EL (cell line): ENCODE results near the gene BTG2.
"Not testable (repeated sequence)": the region's sequence is repeated elsewhere in the genome, so short reads cannot be mapped to it uniquely, and the experiment has no call there.

Experiments
- DNase-seq: peaks from one replicate; pipeline ENCODE4 v3.0.0-alpha.2; 2016

The BTG2 gene

GRCh38 chr1:203296460-203297073, 8.8 kb upstream of the BTG2 start:
- peak; percentile 24 for DNase-seq

DNA sequence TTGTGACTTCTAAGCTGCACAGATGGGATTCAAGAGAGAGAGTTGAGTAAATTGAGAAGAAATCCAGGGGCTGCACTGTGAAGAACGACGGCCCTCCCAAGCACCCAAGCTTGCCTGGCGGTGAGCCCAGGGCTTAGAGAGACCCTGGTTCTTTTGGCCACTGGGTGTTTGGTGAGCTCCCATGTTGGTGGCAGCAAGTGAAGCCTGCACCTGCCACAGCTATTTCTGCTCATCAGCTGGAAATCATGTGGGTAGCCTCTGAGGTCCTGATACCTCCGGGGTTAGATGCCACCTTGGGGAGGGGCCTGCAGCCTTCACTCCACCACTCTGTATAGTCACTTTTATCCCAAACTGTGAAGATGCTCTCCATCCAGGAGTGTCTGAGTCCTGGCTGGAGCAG, 6.2 kb upstream of the BTG2 start:
- DNase-seq: no peak

DNA sequence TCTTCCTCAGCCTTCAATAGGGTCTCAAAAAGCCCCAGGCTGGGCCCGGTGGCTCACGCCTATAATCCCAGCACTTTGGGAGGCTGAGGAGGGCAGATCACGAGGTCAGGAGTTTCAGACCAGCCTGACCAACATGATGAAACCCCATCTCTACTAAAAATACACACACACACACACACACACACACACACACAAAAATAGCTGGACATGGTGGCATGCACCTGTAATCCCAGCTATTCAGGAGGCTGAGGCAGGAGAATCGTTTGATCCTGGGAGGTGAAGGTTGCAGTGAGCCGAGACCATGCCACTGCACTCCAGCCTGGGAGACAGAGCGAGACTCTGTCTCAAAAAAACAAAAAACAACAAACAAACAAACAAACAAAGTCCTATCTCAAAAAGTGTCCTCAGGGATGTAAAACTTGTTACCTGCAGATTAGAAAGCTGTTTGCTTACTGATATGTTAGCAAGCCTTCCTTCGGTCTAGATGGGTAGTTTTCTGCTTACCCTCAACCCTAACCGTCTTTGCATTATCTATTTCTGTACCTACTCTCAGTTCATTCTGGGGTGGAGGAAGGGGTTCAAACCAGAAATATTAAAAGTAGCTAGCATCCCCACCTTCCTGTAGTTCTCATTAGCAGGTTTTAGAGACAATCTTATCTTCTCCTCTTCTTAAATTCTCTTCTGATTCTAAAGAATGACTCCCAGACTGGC, 5.4 kb upstream of the BTG2 start:
- not testable (repeated sequence) for DNase-seq

- DNase-seq: no peak
These were observed 4.6 kb upstream of the BTG2 start for GRCh38 chr1:203300441-203301330.

DNA sequence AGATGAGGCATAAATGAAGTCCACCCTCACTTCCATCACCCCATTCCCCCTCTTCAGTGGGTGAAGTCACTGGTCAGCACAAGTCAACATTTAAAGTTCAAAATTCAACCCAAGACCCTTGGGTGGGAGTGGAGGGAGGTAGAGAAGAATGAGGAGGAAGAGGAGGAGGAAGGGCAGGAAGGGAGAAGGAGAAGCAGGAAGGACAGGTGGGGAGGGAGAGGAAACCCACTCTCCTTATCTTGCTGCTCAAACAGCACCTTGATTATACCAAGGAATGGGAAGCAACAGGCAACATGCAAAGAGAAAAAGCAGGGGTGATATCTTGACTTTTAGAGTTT, 4.0 kb upstream of the BTG2 start:
- DNase-seq: no peak

- no peak for DNase-seq
These were observed 2.9 kb upstream of the BTG2 start for GRCh38 chr1:203302456-203302855.

DNA sequence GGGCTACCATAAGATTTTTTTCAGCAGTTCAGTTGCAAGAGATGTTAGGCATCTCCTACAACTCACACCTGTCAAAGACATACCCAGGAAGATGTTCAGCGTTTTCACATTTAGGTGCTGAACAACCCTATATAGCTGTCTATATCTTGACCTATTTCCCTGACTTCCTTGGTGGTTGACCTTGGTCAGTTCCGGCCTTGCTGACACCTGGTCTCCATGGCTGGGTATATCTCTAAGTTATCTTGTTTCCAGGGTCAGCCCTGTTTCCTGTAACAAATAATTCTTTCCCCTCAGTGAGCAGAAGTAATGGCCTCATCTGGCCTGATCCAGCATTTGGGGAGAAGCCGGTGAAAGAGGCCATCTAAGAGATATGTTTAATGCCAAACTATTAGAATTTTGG, 2.4 kb upstream of the BTG2 start:
- no peak for DNase-seq

DNA sequence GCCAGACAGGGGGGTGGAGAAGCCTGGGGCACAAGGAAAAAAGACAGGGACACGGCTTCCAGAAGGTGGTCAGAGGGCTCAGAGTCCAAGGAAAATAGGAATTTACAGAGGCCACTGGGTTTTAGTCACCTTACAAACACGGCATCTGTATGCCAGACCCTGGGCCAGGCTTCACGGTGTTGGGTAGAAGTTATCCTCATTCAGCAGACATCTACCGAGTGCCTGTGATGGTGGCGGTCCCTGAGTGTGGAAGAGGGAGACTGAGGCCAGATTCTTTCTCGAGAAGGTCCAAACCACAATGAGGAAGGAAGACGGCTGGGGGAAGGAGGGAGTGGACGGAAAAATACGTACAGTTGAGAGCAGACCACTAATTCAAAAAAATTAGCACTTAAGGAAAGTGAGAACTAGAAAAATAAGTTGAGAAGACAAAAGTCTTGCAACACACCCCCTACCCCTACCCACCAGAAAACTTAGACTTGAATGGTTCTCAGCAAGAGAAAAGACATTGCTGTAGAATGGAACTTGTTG, 864 bp upstream of the BTG2 start:
- no peak for DNase-seq

- DNase-seq: no peak
These were observed 430 bp downstream of the BTG2 start for GRCh38 chr1:203305809-203306088.

DNA sequence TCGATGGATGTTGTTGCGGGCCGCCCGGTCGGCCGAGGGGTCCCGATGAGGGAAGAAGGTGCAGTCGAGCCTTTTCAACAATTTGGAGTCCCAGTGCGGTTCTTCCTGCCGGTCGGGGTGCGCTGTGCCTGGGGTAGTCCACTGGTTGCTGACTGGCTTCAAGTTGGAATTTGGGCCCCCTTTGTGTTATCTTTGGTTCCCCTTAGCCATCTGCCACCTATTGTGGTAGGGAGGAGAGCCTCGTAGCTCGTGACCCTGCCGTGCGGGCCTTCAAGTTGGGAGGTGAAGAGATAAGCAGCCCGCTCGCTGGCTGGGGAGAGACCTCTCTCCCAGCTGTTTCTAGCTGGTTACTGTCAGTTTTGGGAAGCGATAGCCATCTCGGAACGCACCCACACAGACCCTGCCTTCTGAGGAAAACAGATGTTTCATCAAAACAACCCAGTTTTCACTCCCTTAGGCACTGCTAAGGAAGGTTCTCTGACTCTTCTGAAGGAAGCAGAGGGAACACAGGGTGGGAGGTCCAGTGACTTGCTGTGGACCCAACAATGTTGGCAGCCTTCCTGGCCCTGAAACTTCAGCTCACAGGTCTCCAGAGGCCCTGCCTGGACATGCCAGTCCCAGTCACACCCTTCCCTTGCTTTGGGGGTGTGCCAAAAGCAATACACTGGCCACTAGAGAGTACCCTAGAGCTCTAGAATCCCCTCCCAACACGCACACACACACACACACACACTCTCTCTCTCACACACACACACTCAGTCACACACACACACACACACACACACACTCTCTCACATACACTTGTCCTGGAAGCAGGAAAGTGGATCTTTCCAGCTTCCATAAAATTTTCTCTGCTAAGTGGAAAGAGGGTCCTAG, 1.0 kb downstream of the BTG2 start:
- peak; percentile 84 for DNase-seq

DNA sequence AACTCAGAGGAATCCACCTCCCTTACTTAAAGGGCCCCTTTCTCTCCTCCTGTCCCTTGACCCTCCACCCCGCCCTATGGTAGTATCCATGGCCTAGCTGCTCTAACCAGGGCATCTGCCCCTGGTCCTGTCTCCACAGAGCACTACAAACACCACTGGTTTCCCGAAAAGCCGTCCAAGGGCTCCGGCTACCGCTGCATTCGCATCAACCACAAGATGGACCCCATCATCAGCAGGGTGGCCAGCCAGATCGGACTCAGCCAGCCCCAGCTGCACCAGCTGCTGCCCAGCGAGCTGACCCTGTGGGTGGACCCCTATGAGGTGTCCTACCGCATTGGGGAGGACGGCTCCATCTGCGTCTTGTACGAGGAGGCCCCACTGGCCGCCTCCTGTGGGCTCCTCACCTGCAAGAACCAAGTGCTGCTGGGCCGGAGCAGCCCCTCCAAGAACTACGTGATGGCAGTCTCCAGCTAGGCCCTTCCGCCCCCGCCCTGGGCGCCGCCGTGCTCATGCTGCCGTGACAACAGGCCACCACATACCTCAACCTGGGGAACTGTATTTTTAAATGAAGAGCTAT, 1.7 kb downstream of the BTG2 start:
- no peak for DNase-seq

- DNase-seq: no peak
These were observed 2.4 kb downstream of the BTG2 start for GRCh38 chr1:203307641-203308126.

- DNase-seq: no peak
These were observed 3.1 kb downstream of the BTG2 start for GRCh38 chr1:203308328-203308922.

DNA sequence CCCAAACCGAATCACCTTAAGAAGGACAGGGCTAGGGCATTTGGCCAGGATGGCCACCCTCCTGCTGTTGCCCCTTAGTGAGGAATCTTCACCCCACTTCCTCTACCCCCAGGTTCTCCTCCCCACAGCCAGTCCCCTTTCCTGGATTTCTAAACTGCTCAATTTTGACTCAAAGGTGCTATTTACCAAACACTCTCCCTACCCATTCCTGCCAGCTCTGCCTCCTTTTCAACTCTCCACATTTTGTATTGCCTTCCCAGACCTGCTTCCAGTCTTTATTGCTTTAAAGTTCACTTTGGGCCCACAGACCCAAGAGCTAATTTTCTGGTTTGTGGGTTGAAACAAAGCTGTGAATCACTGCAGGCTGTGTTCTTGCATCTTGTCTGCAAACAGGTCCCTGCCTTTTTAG, 3.6 kb downstream of the BTG2 start:
- DNase-seq: no peak

GRCh38 chr1:203311368-203312301, 6.3 kb downstream of the BTG2 start:
- no peak for DNase-seq

DNA sequence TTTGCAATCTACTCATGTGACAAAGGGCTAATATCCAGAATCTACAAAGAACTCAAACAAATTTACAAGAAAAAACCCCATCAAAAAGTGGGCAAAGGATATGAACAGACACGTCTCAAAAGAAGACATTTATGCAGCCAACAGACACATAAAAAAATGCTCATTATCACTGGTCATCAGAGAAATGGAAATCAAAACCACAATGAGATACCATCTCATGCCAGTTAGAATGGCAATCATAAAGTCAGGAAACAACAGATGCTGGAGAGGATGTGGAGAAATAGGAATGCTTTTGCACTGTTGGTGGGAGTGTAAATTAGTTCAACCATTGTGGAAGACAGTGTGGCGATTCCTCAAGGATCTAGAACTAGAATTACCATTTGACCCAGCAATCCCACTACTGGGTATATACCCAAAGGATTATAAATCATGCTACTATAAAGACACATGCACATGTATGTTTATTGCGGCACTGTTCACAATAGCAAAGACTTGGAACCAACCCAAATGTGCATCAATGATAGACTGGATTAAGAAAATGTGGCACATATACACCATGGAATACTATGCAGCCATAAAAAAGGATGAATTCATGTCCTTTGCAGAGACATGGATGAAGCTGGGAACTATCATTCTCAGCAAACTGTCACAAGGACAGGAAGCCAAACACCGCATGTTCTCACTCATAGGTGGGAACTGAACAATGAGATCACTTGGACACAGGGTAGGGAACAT, 8.9 kb downstream of the BTG2 start:
- DNase-seq: not testable (repeated sequence)

DNA sequence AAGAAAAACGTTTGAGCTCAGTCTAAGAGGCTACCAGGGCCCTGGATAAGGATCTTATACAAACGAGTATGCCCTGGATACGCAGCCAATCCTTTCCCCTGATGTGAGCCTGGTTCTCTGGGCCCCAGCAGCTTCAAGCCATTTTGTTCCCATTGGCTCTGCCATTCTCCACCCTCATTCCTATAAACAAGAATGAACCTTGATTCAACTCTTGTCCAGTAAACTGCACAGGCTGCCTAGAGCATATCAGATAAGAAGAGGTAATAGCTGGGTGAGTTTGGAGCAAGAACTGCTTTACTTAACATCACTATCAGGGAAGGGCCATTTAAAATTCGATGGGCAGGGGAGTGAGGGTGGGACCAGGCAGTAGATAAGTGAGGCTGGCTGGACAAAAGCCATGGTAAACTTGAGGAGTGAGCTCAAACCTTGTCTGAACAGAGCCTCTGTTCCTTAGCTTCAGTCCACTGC, 11.3 kb downstream of the BTG2 start:
- no peak for DNase-seq

GRCh38 chr1:203317429-203318228, 12.3 kb downstream of the BTG2 start:
- no peak for DNase-seq

GRCh38 chr1:203318229-203318517, 12.9 kb downstream of the BTG2 start:
- DNase-seq: no peak
